ENCODE measurements around the gene ISLR. TPM values are rescaled to one million over a fixed set of nuclear protein-coding genes. Genes with fewer than 3 reads are reported as not detected.
"Not testable (repeated sequence)": the region's sequence is repeated elsewhere in the genome, so short reads cannot be mapped to it uniquely, and the experiment has no call there.

The ISLR gene
- total RNA-seq, 6 experiments from 2014 or later: 1.7 to 6.3 (median 1.9) TPM

- peaks cover 7% of the 10 kb centered on the region for H3K27me3 Mint-ChIP-seq (ENCODE audit: insufficient read depth)
- DNase-seq: no peak
- H3K27ac Mint-ChIP-seq: no peak overlapping the region
- no peaks in the 10 kb centered on the region for H3K36me3 Mint-ChIP-seq (ENCODE audit: low read depth)
- H3K9me3 Mint-ChIP-seq: no peaks in the 10 kb centered on the region
- H3K4me1 Mint-ChIP-seq (ENCODE audit: low read depth): peaks cover 25% of the 10 kb centered on the region; the same call in 1 of the 2 replicates
- TF ChIP-seq CTCF (IDR thresholded peaks at IDR 0.05): no peak
- H3K4me3 Mint-ChIP-seq: no peak overlapping the region
Measured at GRCh38 chr15:74155766-74156417, 17.6 kb upstream of the ISLR start.

GRCh38 chr15:74156678-74157411 lies 16.7 kb upstream of the ISLR start:
- Mint-ChIP-seq H3K9me3 (no peaks in the 10 kb centered on the region), H3K27me3 (ENCODE audit: insufficient read depth) (peaks cover 7% of the 10 kb centered on the region), H3K27ac (peak overlapping the region; percentile 58; the same call in 1 of the 2 replicates), H3K4me3 (no peak overlapping the region), H3K36me3 (ENCODE audit: low read depth) (no peaks in the 10 kb centered on the region), H3K4me1 (ENCODE audit: low read depth) (peaks cover 25% of the 10 kb centered on the region; the same call in 1 of the 2 replicates)
- no peak for TF ChIP-seq CTCF (IDR thresholded peaks at IDR 0.05)
- peak; percentile 36 for DNase-seq

DNA sequence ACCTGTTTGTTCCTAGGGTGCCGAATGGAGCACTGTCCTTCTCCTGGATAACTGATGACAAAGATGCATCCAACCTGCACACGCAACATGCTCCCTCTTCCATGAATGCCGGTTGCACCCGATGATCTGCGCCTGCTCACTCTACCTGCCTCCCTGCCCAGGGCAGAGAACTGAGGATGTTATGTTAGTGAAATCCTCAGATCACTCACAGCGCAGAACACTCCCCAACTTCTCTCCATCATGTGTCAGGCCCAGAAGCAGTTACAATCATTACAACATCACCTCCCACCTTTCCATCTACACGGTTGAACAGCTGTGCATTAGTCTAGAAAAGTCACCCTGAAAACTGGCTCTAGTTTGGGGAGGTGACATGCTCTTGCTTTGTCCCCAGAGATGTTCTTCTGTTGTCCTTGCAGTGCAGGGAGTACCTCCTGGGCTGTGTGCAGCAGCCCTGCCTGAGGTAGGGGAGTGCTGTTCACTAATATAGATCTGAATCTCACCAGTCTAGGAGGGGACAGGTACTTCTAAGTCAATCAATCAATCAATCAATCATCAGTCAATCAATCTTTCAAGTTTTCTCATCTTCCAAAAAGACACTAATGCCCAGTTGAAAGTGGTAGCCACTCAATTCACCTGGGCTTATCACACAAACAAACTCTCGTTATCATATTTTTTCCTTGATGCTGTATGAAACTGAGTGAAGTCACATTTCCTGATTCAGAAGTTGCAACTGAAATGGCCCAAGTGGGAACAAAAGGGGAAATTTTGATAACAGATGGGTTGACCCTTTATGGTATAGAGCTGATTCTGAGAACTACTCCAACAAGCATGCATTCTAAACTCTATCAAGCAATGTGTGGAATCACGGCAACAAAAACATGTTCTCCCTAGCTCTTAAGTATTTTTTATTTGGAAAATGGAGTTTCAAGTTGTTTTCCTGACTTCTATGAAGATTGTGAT lies 15.4 kb upstream of the ISLR start:
- Mint-ChIP-seq H3K4me1 (ENCODE audit: low read depth) (peaks cover 22% of the 10 kb centered on the region; the same call in 1 of the 2 replicates), H3K4me3 (no peak overlapping the region), H3K27me3 (ENCODE audit: insufficient read depth) (peaks cover 11% of the 10 kb centered on the region), H3K36me3 (ENCODE audit: low read depth) (no peaks in the 10 kb centered on the region), H3K27ac (no peak overlapping the region), H3K9me3 (no peaks in the 10 kb centered on the region)
- DNase-seq: no peak
- TF ChIP-seq CTCF (IDR thresholded peaks at IDR 0.05): no peak

- no peak overlapping the region for H3K27ac Mint-ChIP-seq
- no peaks in the 10 kb centered on the region for H3K36me3 Mint-ChIP-seq (ENCODE audit: low read depth)
- TF ChIP-seq CTCF (IDR thresholded peaks at IDR 0.05): no peak
- H3K9me3 Mint-ChIP-seq: no peaks in the 10 kb centered on the region
- no peak for DNase-seq
- H3K27me3 Mint-ChIP-seq (ENCODE audit: insufficient read depth): peaks cover 15% of the 10 kb centered on the region
- H3K4me1 Mint-ChIP-seq (ENCODE audit: low read depth): peaks cover 16% of the 10 kb centered on the region; the same call in 1 of the 2 replicates
- no peak overlapping the region for H3K4me3 Mint-ChIP-seq
Measured at GRCh38 chr15:74158855-74159650, 14.5 kb upstream of the ISLR start.

DNA sequence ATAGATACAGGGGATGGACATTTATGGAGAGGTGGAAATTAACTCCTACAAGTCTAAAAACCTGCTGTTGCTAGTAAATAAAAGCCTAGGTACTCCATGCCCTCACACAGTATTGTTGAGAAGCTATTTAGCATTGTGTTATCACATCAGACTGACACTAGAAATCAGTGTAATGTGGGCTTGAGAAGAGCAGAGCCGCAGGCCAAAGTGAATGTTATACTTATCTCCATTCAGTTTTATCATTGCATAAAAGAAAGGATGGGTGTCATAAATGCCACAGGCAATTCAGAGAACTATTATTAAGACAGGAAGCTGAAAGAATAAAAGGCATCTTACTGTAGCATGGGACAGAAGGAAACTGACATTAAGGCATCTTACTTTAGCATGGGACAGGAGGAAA lies 13.7 kb upstream of the ISLR start:
- H3K4me3 Mint-ChIP-seq: no peak overlapping the region
- H3K27me3 Mint-ChIP-seq (ENCODE audit: insufficient read depth): peaks cover 21% of the 10 kb centered on the region
- H3K27ac Mint-ChIP-seq: no peak overlapping the region
- H3K4me1 Mint-ChIP-seq (ENCODE audit: low read depth): peaks cover 16% of the 10 kb centered on the region; the same call in 1 of the 2 replicates
- no peak for TF ChIP-seq CTCF (IDR thresholded peaks at IDR 0.05)
- H3K9me3 Mint-ChIP-seq: no peaks in the 10 kb centered on the region
- DNase-seq: no peak
- no peaks in the 10 kb centered on the region for H3K36me3 Mint-ChIP-seq (ENCODE audit: low read depth)

- Mint-ChIP-seq H3K27me3 (ENCODE audit: insufficient read depth) (peaks cover 20% of the 10 kb centered on the region), H3K4me1 (ENCODE audit: low read depth) (peaks cover 16% of the 10 kb centered on the region; the same call in 1 of the 2 replicates)
- not testable (repeated sequence) for H3K27ac Mint-ChIP-seq; DNase-seq; H3K9me3 Mint-ChIP-seq; H3K4me3 Mint-ChIP-seq; H3K36me3 Mint-ChIP-seq (ENCODE audit: low read depth)
Measured at GRCh38 chr15:74160390-74160789, 13.1 kb upstream of the ISLR start.

- H3K4me1 Mint-ChIP-seq (ENCODE audit: low read depth); DNase-seq; H3K9me3 Mint-ChIP-seq; H3K36me3 Mint-ChIP-seq (ENCODE audit: low read depth); H3K4me3 Mint-ChIP-seq; H3K27ac Mint-ChIP-seq: not testable (repeated sequence)
- H3K27me3 Mint-ChIP-seq (ENCODE audit: insufficient read depth): peaks cover 24% of the 10 kb centered on the region
Measured at GRCh38 chr15:74162195-74162536, 11.3 kb upstream of the ISLR start.

Data from HFFc6 (cell line).